Panc1 (cell line): Measurements from ENCODE around the gene SRGAP3. TPM values are rescaled to one million over a fixed set of nuclear protein-coding genes. Genes with fewer than 3 reads are reported as not detected.

Experiments
- ATAC-seq: fragments of 200-7000 bp; cut with Tn5 transposase; 2 replicates; pipeline ENCODE4 v1.9.1; 2020; ENCODE audit warnings: mild to moderate bottlenecking, moderate library complexity
- BruUV-seq: library from RNA; stranded (reverse); fragments of 400-500 nt; replicated peaks from 2 replicates; lab custom pipeline; 2021; lab: Mats Ljungman, UMichigan
- CTCF ChIA-PET: fragments of 300-600 bp; sonication (Branson Sonifier 250); formaldehyde crosslinking; loops from one replicate; lab custom pipeline; 2022; ENCODE audit warnings: antibody characterized with exemption; lab: Charles Lee
- POLR2A ChIA-PET: fragments of 300-600 bp; sonication (Branson Sonifier 250); formaldehyde crosslinking; loops from one replicate; lab custom pipeline; 2022; ENCODE audit warnings: antibody characterized with exemption; lab: Charles Lee
- DNase-seq: peaks from one replicate; pipeline ENCODE4 v3.0.0-alpha.2; 2010; ENCODE audit warnings: low read depth, low spot score
- H3K27ac ChIP-seq: 2 replicates; pipeline ENCODE4 v1.5.1; 2011; ENCODE audit warnings: mild to moderate bottlenecking, low read length, inconsistent platforms
- H3K27me3 ChIP-seq: fragments of 200-500 bp; sonication (Bioruptor generic); 2 replicates; pipeline ENCODE4 v1.6.0; 2014; ENCODE audit warnings: low read length, inconsistent platforms; ENCODE audit not compliant: control insufficient read depth, insufficient read depth
- H3K36me3 ChIP-seq: fragments of 200-500 bp; sonication (Bioruptor generic); 2 replicates; pipeline ENCODE4 v1.5.1; 2014; ENCODE audit warnings: inconsistent platforms, mild to moderate bottlenecking, low read length, moderate library complexity; ENCODE audit not compliant: control insufficient read depth, insufficient read depth
- H3K4me1 ChIP-seq: 2 replicates; pipeline ENCODE4 v1.5.1; 2011; ENCODE audit warnings: inconsistent platforms, mild to moderate bottlenecking, low read length, moderate library complexity; ENCODE audit not compliant: control insufficient read depth, insufficient read depth
- H3K4me3 ChIP-seq, 2 experiments: 2 replicates each; pipeline ENCODE4 v1.5.1; 2011 to 2012; ENCODE audit warnings: low read depth in 2 of 2, low read length in 2 of 2, mild to moderate bottlenecking in 2 of 2, inconsistent platforms in 1 of 2, moderate library complexity in 1 of 2
- H3K9me3 ChIP-seq: fragments of 200-500 bp; sonication (Bioruptor generic); 2 replicates; pipeline ENCODE4 v1.5.1; 2014; ENCODE audit warnings: low read depth, mild to moderate bottlenecking, inconsistent platforms, low read length, moderate library complexity; ENCODE audit not compliant: control insufficient read depth, insufficient read depth
- CTCF ChIP-seq: fragments of 450-650 bp; IDR thresholded peaks from 2 replicates; pipeline ENCODE4 v1.5.1; 2017; ENCODE audit warnings: mild to moderate bottlenecking
- POLR2AphosphoS5 ChIP-seq: IDR thresholded peaks from 2 replicates; pipeline ENCODE4 v1.6.1; 2012; ENCODE audit warnings: mild to moderate bottlenecking, low read depth, low read length, moderate library complexity
- REST ChIP-seq, 2 experiments: IDR thresholded peaks; 2 replicates each; pipeline ENCODE4 v1.6.1; 2011 to 2012; ENCODE audit warnings: low read depth in 2 of 2, control low read depth in 1 of 2, low read length in 1 of 2, mild to moderate bottlenecking in 1 of 2, moderate library complexity in 1 of 2; ENCODE audit not compliant: insufficient read depth in 1 of 2
- SIN3A ChIP-seq: IDR thresholded peaks from 2 replicates; pipeline ENCODE4 v1.6.1; 2012; ENCODE audit warnings: low read depth, mild to moderate bottlenecking, low read length, moderate library complexity, borderline replicate concordance; ENCODE audit not compliant: insufficient read depth
- TCF7L2 ChIP-seq: IDR thresholded peaks from 2 replicates; pipeline ENCODE4 v1.6.1; 2011; ENCODE audit warnings: mild to moderate bottlenecking, low read depth, low read length, inconsistent platforms
- in situ Hi-C: cut with HindIII; loops from 2 replicates; pipeline ENCODE4 v1.10.0; 2016; ENCODE audit warnings: low sequenced_read_pairs, low pct_unique_long_range_greater_than_20kb
- intact Hi-C: fragments of 100-400 bp; cut with micrococcal nuclease; formaldehyde crosslinking; loops from one replicate; pipeline ENCODE4 v1.10.0; 2022; ENCODE audit not compliant: unreplicated experiment
- total RNA-seq: library from RNA; stranded (reverse); gene quantifications from one replicate; pipeline ENCODE4 v1.2.1, GENCODE V29; 2021; ENCODE audit not compliant: unreplicated experiment

The SRGAP3 gene
- total RNA-seq, 1 experiment from 2014 or later, result 0.82 TPM

DNA sequence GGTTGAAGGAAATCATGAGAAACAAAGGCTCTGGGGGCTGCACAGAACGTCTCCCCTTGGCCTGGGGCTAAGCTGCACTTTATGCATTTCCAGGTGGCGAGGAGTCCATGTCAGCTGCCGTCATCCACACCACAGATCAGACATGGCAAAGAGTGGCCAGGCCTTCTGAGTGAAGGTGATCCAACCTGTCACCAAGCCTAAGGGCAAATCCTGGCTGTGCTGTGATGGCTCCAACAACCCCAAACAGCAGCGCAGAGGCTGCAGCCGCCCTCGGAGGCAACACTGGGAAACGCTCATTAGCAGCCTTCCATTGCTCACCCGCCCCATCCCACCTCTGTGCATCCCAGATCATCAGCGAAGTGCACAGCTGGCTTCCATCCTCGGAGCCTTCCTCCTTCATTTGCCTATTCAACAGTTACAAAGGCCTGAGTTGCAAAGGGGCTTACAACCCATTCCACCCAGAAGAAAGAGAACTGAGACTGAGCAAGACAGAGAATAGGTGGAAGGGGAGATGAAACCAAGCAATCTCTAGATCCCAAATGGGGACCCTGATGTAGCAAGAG, 55.7 kb downstream of the SRGAP3 start:
- ChIA-PET POLR2A (interaction anchor here (0.7 kb wide), 1 partner anchor 42 kb away, joined by 4 read pairs; no protein-coding TSS in a partner anchor), CTCF (no interaction called here)
- in situ Hi-C loops (no loop called here), intact Hi-C loops (no loop called here)
- DNase-seq, result no peak
- Histone ChIP-seq H3K4me1 (no peaks in the 10 kb centered on the region), H3K27me3 (peaks cover 2% of the 10 kb centered on the region; the same call in 1 of the 2 replicates), H3K4me3 (no peak overlapping the region), H3K27ac (no peak overlapping the region), H3K36me3 (no peaks in the 10 kb centered on the region), H3K9me3 (no peaks in the 10 kb centered on the region)
- ATAC-seq, result no peak
- TF ChIP-seq CTCF, result no peak
- no peak for TF ChIP-seq REST (IDR thresholded peaks at IDR 0.05; ENCODE audit: insufficient read depth in 1 of 2, low read depth in 2 of 2, low read length in 1 of 2)
- no peak for TF ChIP-seq TCF7L2
- no peak for TF ChIP-seq SIN3A
- TF ChIP-seq POLR2AphosphoS5, result no peak
- no TSS peak for BruUV-seq

- no peak for DNase-seq
- H3K27me3 ChIP-seq, result peaks cover 2% of the 10 kb centered on the region; the same call in 1 of the 2 replicates
- no peaks in the 10 kb centered on the region for H3K36me3 ChIP-seq
- intact Hi-C loops (no loop called here), in situ Hi-C loops (no loop called here)
- ChIA-PET POLR2A (interaction anchor here (0.7 kb wide), 1 partner anchor 42 kb away, joined by 4 read pairs; no protein-coding TSS in a partner anchor), CTCF (no interaction called here)
- no peak for ATAC-seq
- no peak overlapping the region for H3K27ac ChIP-seq
- no peak overlapping the region for H3K4me3 ChIP-seq
- no peaks in the 10 kb centered on the region for H3K4me1 ChIP-seq
- no peaks in the 10 kb centered on the region for H3K9me3 ChIP-seq
- no peak for TF ChIP-seq SIN3A
- TF ChIP-seq CTCF, result no peak
- TF ChIP-seq TCF7L2, result no peak
- no peak for TF ChIP-seq POLR2AphosphoS5
- no peak for TF ChIP-seq REST (IDR thresholded peaks at IDR 0.05; ENCODE audit: insufficient read depth in 1 of 2, low read depth in 2 of 2, low read length in 1 of 2)
- no TSS peak for BruUV-seq
These were observed 56.2 kb downstream of the SRGAP3 start for GRCh38 chr3:9193211-9193610.
